Transverse colon (tissue), 4 donors: ENCODE data around the gene STYXL1.

Experiments
- EP300 ChIP-seq: sonication (generic); formaldehyde crosslinking; IDR thresholded peaks from one replicate; pipeline ENCODE4 v1.6.1; 2017; ENCODE audit warnings: antibody characterized with exemption, low read depth
- POLR2AphosphoS5 ChIP-seq, 3 donors: sonication (generic); formaldehyde crosslinking; IDR thresholded peaks; one replicate each; pipeline ENCODE4 v1.6.1; 2016; ENCODE audit warnings: antibody characterized with exemption in 3 of 3
- TF ChIP-seq, protein P1 (sequence below), 5 experiments: fragments of 200-600 bp in 3 of 5; fragments of 450-650 bp in 2 of 5; sonication (generic) in 3 of 5; IDR thresholded peaks; 1 replicate in 2 of 5; 2 replicates in 3 of 5; pipeline ENCODE4 v1.5.1; 2016 to 2017; ENCODE audit warnings: antibody characterized with exemption in 5 of 5, inconsistent platforms in 3 of 5, mild to moderate bottlenecking in 2 of 5, moderate library complexity in 1 of 5

DNA sequence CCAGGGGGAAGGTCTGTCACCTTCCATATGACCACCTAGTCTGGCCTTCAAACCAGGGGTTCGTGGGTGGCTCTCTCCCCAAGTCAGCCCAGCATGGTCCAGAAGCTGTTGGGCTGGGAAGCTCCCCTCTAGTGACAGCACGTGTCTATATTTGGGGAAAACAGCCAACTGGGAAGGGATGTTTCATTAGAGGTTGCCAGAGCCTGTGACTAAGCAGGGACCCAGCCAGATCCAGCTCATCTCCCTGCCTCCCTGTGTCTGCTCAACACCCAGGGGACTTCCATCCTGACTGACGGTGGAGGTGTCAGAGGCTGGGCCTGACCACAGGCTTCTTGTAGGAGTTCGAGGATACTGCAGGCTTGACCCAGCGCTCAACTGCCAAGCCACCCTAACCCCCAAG is 10.5 kb downstream of the STYXL1 start:
- TF ChIP-seq, protein P1, sequence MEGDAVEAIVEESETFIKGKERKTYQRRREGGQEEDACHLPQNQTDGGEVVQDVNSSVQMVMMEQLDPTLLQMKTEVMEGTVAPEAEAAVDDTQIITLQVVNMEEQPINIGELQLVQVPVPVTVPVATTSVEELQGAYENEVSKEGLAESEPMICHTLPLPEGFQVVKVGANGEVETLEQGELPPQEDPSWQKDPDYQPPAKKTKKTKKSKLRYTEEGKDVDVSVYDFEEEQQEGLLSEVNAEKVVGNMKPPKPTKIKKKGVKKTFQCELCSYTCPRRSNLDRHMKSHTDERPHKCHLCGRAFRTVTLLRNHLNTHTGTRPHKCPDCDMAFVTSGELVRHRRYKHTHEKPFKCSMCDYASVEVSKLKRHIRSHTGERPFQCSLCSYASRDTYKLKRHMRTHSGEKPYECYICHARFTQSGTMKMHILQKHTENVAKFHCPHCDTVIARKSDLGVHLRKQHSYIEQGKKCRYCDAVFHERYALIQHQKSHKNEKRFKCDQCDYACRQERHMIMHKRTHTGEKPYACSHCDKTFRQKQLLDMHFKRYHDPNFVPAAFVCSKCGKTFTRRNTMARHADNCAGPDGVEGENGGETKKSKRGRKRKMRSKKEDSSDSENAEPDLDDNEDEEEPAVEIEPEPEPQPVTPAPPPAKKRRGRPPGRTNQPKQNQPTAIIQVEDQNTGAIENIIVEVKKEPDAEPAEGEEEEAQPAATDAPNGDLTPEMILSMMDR (IDR thresholded peaks at IDR 0.05), result no peak
- no peak for TF ChIP-seq POLR2AphosphoS5 (IDR thresholded peaks at IDR 0.05)
- no peak for TF ChIP-seq EP300
